Measurements from ENCODE around the gene PHTF1.
A peak's percentile ranks its signal among the peaks of the same experiment; 100 is the strongest.

PHTF1 gene

GRCh38 chr1:113759333-113760101, at the start of gene PHTF1:
TSS of gene PHTF1 (minus strand) at chr1:113759486. CDS start at chr1:113758703, 783 bp downstream.
- DNase-seq = peak; percentile 60

DNA sequence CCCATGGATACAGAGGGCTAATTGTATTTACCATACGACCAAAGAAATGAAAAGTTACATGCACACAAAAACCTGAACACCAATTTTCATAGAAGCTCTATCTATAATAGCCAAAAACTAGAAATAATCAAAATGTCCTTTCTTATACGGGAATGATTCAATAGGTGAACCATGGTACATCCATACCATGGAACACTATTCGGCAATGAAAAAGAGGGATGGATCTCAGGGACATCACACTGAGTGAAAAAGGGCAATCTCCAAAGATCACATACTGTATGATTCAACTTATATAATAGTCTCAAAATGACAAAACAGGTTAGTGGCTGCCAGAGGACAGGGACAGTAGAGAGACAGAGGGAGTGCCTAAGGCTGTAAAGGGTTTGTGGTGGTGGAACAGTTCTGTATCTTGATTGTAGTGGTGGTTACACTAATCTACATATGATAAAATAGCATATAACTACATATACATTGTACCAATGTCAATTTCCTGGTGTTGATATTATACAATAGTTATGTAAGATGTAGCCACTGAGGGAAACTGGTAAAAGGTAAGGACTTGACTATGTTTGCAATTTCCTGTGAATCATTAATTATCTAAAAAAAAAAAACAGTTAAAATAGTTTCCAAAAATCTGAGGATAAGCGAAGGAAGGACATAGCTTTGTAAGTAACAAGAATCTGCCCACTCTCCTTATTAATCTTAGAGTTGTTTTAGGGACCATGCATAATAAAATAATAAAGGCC, 49.3 kb upstream of the PHTF1 start:
- DNase-seq = no peak

DNA sequence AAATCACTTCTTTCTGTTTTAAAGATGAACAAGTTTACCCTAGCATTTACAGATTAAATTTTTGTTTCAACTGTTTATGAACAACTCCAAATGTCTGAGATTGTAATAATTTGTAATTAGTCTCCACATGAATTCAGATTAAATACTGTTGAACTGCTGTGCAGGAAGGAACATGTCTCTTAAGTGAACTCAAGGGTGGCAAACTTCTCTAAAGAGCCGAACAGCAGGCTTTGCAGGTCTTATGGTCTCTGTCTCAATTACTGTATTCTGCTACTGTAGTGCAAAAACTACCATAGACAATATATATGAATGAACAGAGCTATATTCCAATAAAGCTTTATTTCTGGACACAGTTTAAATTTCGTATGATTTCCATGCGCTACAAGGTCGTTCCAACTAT, 46.4 kb upstream of the PHTF1 start:
- DNase-seq = no peak

- no peak for DNase-seq
Observed at GRCh38 chr1:113805256-113805531, 45.9 kb upstream of the PHTF1 start.

GRCh38 chr1:113804421-113805255, 45.4 kb upstream of the PHTF1 start:
- no peak for DNase-seq

DNA sequence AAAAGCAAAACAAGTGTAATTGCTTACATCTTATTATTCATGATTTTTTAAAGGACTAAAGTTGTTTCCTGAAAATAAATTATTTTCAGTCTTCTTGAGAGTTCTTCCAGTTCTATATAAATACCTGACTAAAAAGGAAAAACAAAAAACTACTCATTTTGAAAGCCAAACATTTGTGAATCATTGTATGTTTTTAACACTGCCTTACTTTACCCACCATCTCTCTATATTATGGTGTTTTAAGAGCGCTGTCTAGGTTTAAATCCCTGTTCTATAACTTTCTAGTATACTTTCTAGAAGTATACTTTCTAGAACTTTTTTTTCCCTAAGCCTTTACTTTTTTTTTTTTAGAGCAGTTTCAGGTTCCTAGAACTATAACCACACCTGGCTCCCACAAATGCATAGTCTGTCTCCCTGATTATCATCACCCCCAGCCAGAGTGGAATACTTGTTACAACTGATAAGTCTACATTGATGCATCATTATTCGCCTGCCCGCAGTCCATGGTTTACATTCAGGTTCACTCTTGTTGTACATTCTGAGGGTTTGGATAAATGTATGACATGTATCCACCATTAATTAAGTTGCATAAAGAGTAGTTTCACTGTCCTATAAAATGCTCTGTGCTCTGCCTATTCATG, 43.2 kb upstream of the PHTF1 start:
- DNase-seq = no peak

DNA sequence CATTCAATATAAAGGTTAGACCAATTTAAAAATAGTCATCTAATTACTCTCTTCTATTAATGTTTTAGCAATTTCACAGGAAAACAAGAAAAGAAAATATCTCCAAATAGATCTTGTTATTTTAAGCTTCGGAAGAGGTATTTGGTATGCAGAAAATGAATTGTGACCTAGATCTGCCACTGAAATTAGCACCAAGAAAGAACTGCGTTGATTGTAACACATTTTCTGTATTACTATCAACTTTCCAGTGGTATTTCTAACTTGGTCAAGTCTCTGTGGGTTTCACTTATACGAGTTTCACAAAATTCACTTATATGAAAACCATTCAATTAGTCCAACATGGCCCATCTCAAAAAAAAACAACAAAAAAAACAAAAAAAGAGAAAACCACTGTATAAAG, 41.2 kb upstream of the PHTF1 start:
- no peak for DNase-seq

GRCh38 chr1:113797472-113797871, 38.2 kb upstream of the PHTF1 start:
- DNase-seq = no peak

GRCh38 chr1:113793878-113794834, 34.9 kb upstream of the PHTF1 start:
- DNase-seq = no peak

- DNase-seq = no peak
Observed at GRCh38 chr1:113792986-113793385, 33.7 kb upstream of the PHTF1 start.

GRCh38 chr1:113792471-113792870, 33.2 kb upstream of the PHTF1 start:
- DNase-seq = no peak

GRCh38 chr1:113788802-113789201, 29.5 kb upstream of the PHTF1 start:
- DNase-seq = no peak

DNA sequence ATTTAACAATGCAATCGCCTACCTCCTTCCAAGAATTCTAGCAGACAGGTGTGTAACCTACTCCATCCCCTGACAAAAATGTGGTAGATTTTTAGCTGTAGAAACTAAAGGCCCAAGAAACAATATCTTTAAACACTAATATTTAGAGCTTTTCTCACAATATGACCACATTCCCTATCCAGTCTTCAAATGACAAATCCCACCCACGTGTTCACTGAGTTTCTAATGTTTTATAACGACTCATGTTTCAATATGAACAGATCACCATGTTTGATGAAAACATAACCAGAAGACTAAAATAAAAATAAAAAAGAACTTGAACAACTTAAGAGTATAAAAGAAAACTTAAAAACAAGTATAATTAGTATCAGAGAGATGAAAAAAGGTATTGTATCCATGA, 28.4 kb upstream of the PHTF1 start:
- DNase-seq = no peak

- no peak for DNase-seq
Observed at GRCh38 chr1:113786069-113786468, 26.8 kb upstream of the PHTF1 start.

DNA sequence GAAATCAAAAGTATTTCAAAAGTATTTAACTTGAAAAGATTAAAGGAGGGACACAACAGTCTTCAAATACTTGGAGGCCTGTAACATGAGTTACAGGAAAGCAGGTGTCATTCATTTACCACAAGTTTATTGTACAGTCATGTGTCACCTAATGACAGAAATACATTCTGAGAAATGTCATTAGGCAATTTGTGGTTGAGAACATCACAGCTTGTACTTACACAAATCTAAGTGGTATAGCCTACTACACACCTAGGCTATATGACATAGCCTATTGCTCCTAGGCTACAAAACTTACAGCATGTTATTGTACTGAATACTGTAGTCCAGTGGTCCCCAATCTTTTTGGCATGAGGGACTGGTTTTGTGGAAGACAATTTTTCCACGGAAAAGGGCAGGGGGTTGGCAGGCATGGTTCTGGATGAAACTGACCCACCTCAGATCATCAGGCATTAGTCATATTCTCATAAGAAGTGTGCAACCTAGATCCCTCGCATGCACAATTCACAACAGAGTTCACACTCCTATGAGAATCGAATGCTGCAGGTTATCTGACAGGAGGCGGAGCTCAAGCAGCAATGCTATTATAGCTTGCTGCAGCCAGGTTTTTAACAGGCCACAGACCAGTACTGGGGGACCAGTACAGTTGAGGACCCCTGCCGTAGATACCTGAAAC, 25.0 kb upstream of the PHTF1 start:
- no peak for DNase-seq

DNA sequence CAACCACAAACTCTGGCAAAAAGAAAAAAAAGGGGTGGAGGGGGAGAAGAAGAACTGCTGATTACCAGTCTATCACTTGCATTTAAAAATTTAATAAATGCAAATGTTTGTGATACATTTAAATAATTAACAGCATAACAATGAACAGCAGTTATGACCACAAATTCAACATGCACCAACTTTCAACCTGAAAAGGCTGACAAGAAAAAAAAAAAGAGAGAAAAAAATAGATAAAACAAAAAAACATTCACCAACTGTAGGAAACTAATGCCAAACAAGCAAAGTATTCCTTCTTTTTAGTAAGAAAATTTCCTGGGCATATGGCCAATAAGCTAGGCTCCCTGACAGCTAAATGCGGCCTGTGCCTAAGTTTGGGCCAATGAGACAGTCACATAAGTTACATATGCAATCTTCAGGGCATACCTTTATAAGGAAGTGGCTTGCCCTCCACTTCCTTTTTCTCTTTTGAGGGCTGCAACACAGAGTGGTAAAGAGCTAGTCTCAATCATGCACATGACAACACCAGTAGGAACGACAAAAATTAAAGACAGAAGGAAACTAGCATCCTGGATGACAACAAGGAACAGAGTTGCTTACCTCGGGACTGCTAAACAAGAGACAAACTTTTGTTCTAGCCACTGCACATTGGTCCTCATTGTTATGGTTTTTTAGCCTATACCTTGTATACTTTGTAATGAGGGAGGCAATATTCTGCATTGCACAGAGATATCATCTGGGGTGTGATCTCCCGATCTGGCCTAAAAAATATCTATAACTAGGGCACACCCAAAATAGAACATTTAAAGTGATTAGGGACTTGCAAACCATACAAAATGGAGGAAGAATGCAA, 24.2 kb upstream of the PHTF1 start:
- no peak for DNase-seq

GRCh38 chr1:113782406-113782805, 23.1 kb upstream of the PHTF1 start:
- DNase-seq = no peak

- no peak for DNase-seq
Observed at GRCh38 chr1:113780374-113781146, 21.3 kb upstream of the PHTF1 start.

- DNase-seq = no peak
Observed at GRCh38 chr1:113779542-113779941, 20.3 kb upstream of the PHTF1 start.

- DNase-seq = no peak
Observed at GRCh38 chr1:113777561-113777960, 18.3 kb upstream of the PHTF1 start.
